HG02763 (cell line): ENCODE results near the gene PLCB3.
A peak's percentile ranks its signal among the peaks of the same experiment; 100 is the strongest.
"Not testable (repeated sequence)": the region's sequence is repeated elsewhere in the genome, so short reads cannot be mapped to it uniquely, and the experiment has no call there.

Experiments
- ATAC-seq: cut with Tn5 transposase; IDR thresholded peaks from one replicate; pipeline ENCODE4 v1.9.1; 2021; ENCODE audit warnings: mild to moderate bottlenecking, moderate library complexity; ENCODE audit not compliant: unreplicated experiment

The PLCB3 gene

GRCh38 chr11:64235437-64236161, 15.7 kb upstream of the PLCB3 start:
- no peak for ATAC-seq

GRCh38 chr11:64237484-64237951, 13.8 kb upstream of the PLCB3 start:
- no peak for ATAC-seq

GRCh38 chr11:64238076-64238475, 13.3 kb upstream of the PLCB3 start:
- no peak for ATAC-seq

GRCh38 chr11:64238999-64239398, 12.3 kb upstream of the PLCB3 start:
- ATAC-seq, result no peak

GRCh38 chr11:64239662-64240434, 11.5 kb upstream of the PLCB3 start:
- ATAC-seq, result no peak

GRCh38 chr11:64240435-64241240, 10.7 kb upstream of the PLCB3 start, which contains the start of gene FKBP2:
Gene FKBP2, plus strand, starts transcription at chr11:64241095. Its CDS starts 1,293 bp downstream, at chr11:64242388.
- peak; percentile 54 for ATAC-seq

- ATAC-seq, result peak; percentile 70
Measured at GRCh38 chr11:64241241-64241490, 10.2 kb upstream of the PLCB3 start.

- ATAC-seq, result peak; percentile 4
Measured at GRCh38 chr11:64241491-64242374, 9.6 kb upstream of the PLCB3 start.

GRCh38 chr11:64243236-64243854, 8.0 kb upstream of the PLCB3 start:
- no peak for ATAC-seq

- no peak for ATAC-seq
Measured at GRCh38 chr11:64244107-64244506, 7.2 kb upstream of the PLCB3 start.

GRCh38 chr11:64244966-64245365, 6.4 kb upstream of the PLCB3 start:
- ATAC-seq, result no peak

GRCh38 chr11:64245401-64245796, 5.9 kb upstream of the PLCB3 start:
- ATAC-seq, result no peak

- no peak for ATAC-seq
Measured at GRCh38 chr11:64245797-64246620, 5.3 kb upstream of the PLCB3 start.

- not testable (repeated sequence) for ATAC-seq
Measured at GRCh38 chr11:64246621-64246870, 4.8 kb upstream of the PLCB3 start.

GRCh38 chr11:64246871-64247728, 4.2 kb upstream of the PLCB3 start, which contains the start of gene PPP1R14B:
Gene PPP1R14B, minus strand, starts transcription at chr11:64246943. Its CDS starts 270 bp downstream, at chr11:64246673.
- peak; percentile 33 for ATAC-seq

- ATAC-seq, result no peak
Measured at GRCh38 chr11:64247729-64248531, 3.4 kb upstream of the PLCB3 start.

- no peak for ATAC-seq
Measured at GRCh38 chr11:64248578-64248977, 2.8 kb upstream of the PLCB3 start.

- no peak for ATAC-seq
Measured at GRCh38 chr11:64249038-64249437, 2.3 kb upstream of the PLCB3 start.
